ENCODE measurements around the gene GPAT2. TPM values are rescaled to one million over a fixed set of nuclear protein-coding genes. Genes with fewer than 3 reads are reported as not detected.
"Not testable (repeated sequence)": the region's sequence is repeated elsewhere in the genome, so short reads cannot be mapped to it uniquely, and the experiment has no call there.

The GPAT2 gene
- total and polyA plus RNA-seq, 2 of the 8 experiments (the other 6 are each of a cell fraction or from before 2014, with no cell fraction given) = 0.26 to 0.63 TPM

GRCh38 chr2:96059443-96059842, 24.7 kb upstream of the GPAT2 start:
- WGBS, 2 experiments (ENCODE audit: extremely low coverage in 1 of 2, insufficient coverage in 1 of 2, insufficient read length in 1 of 2, insufficient replicate concordance in 2 of 2, low coverage in 1 of 2, low lambda C conversion rate in 2 of 2, missing lambda C conversion rate in 1 of 2) = no CpG with 5 or more reads among the region's 6 CpGs
- H3K23me2 ChIP-seq (ENCODE audit: low read depth, low read length) = not testable (repeated sequence)

GRCh38 chr2:96055830-96056229, 21.1 kb upstream of the GPAT2 start:
- FAIRE-seq; H3K4me3 ChIP-seq (ENCODE audit: extremely low read depth in 1 of 4, insufficient read depth in 2 of 4, low read depth in 3 of 4, low read length in 4 of 4); POLR2A ChIA-PET (ENCODE audit: partially characterized antibody); H3K4me1 ChIP-seq (replicated peaks in 1 of 4; ENCODE audit: control insufficient read depth in 3 of 4, insufficient read depth in 4 of 4, low read length in 3 of 4); H3K79me1 ChIP-seq (ENCODE audit: low read depth, low read length); H3K27ac ChIP-seq (ENCODE audit: low read depth, low read length); H2BK15ac ChIP-seq (ENCODE audit: low read length); H3K23me2 ChIP-seq (ENCODE audit: low read depth, low read length); H2BK5ac ChIP-seq (ENCODE audit: low read depth, low read length); H3K18ac ChIP-seq (ENCODE audit: extremely low read depth, low read length); H3K79me2 ChIP-seq (ENCODE audit: control insufficient read depth in 1 of 2, insufficient read depth in 2 of 2, low read length in 2 of 2); H3K23ac ChIP-seq (ENCODE audit: insufficient read length); H3K27me3 ChIP-seq (replicated peaks in 1 of 4; ENCODE audit: control insufficient read depth in 3 of 4, extremely low read depth in 1 of 4, insufficient read depth in 3 of 4, low read length in 3 of 4); H3K4ac ChIP-seq (replicated peaks; ENCODE audit: insufficient read length, low read depth, low read length); H2BK120ac ChIP-seq (replicated peaks; ENCODE audit: low read depth, low read length); H2AFZ ChIP-seq (ENCODE audit: low read length); H4K8ac ChIP-seq (ENCODE audit: extremely low read depth, insufficient read depth, low read length); H3K56ac ChIP-seq (replicated peaks; ENCODE audit: insufficient read length, low read depth, low read length); H3K4me2 ChIP-seq (ENCODE audit: insufficient read depth in 1 of 2, low read depth in 2 of 2, low read length in 2 of 2); H3K14ac ChIP-seq (ENCODE audit: insufficient read length); CTCF ChIA-PET (ENCODE audit: partially characterized antibody); H3K9ac ChIP-seq (replicated peaks in 1 of 4; ENCODE audit: extremely low read depth in 1 of 4, low read depth in 3 of 4, low read length in 3 of 4); DNase-seq (ENCODE audit: low read depth in 1 of 2, low spot score in 2 of 2); H4K5ac ChIP-seq (ENCODE audit: insufficient read length, low read depth, low read length); H2BK20ac ChIP-seq (ENCODE audit: low read length); H2AK5ac ChIP-seq (ENCODE audit: low read depth, low read length); H4K91ac ChIP-seq (replicated peaks; ENCODE audit: insufficient read length, low read length); H3K36me3 ChIP-seq (ENCODE audit: control insufficient read depth in 2 of 4, insufficient read depth in 4 of 4, low read length in 3 of 4); H3K9me3 ChIP-seq (ENCODE audit: insufficient read depth in 2 of 2, low read depth in 1 of 2, low read length in 1 of 2); H4K20me1 ChIP-seq (replicated peaks in 1 of 2; ENCODE audit: control insufficient read depth in 1 of 2, insufficient read depth in 2 of 2, low read length in 2 of 2); H2BK12ac ChIP-seq (ENCODE audit: low read depth, low read length): not testable (repeated sequence)
- 89% methylated on average over 1 of the region's 6 CpGs; no CpG with 5 or more reads in 1 of the 2 experiments for WGBS, 2 experiments (ENCODE audit: extremely low coverage in 1 of 2, insufficient coverage in 1 of 2, insufficient read length in 1 of 2, insufficient replicate concordance in 2 of 2, low coverage in 1 of 2, low lambda C conversion rate in 2 of 2, missing lambda C conversion rate in 1 of 2)

More at GRCh38 chr2:96059443-96059842, 24.7 kb upstream of the GPAT2 start:
- H3K4me3 ChIP-seq (ENCODE audit: extremely low read depth in 1 of 4, insufficient read depth in 2 of 4, low read depth in 3 of 4, low read length in 4 of 4); H3K18ac ChIP-seq (ENCODE audit: extremely low read depth, low read length); H3K4ac ChIP-seq (replicated peaks; ENCODE audit: insufficient read length, low read depth, low read length); H2BK15ac ChIP-seq (ENCODE audit: low read length); POLR2A ChIA-PET (ENCODE audit: partially characterized antibody); H2AK5ac ChIP-seq (ENCODE audit: low read depth, low read length); H2AFZ ChIP-seq (ENCODE audit: low read length); H3K27ac ChIP-seq (ENCODE audit: low read depth, low read length); H2BK20ac ChIP-seq (ENCODE audit: low read length); H3K79me1 ChIP-seq (ENCODE audit: low read depth, low read length); H2BK120ac ChIP-seq (replicated peaks; ENCODE audit: low read depth, low read length); DNase-seq (ENCODE audit: low read depth in 1 of 2, low spot score in 2 of 2); H4K91ac ChIP-seq (replicated peaks; ENCODE audit: insufficient read length, low read length); H4K8ac ChIP-seq (ENCODE audit: extremely low read depth, insufficient read depth, low read length); FAIRE-seq; H3K23ac ChIP-seq (ENCODE audit: insufficient read length); H3K4me1 ChIP-seq (replicated peaks in 1 of 4; ENCODE audit: control insufficient read depth in 3 of 4, insufficient read depth in 4 of 4, low read length in 3 of 4); H3K79me2 ChIP-seq (ENCODE audit: control insufficient read depth in 1 of 2, insufficient read depth in 2 of 2, low read length in 2 of 2); H3K27me3 ChIP-seq (replicated peaks in 1 of 4; ENCODE audit: control insufficient read depth in 3 of 4, extremely low read depth in 1 of 4, insufficient read depth in 3 of 4, low read length in 3 of 4); H2BK12ac ChIP-seq (ENCODE audit: low read depth, low read length); H3K14ac ChIP-seq (ENCODE audit: insufficient read length); CTCF ChIA-PET (ENCODE audit: partially characterized antibody); H3K9ac ChIP-seq (replicated peaks in 1 of 4; ENCODE audit: extremely low read depth in 1 of 4, low read depth in 3 of 4, low read length in 3 of 4); H3K36me3 ChIP-seq (ENCODE audit: control insufficient read depth in 2 of 4, insufficient read depth in 4 of 4, low read length in 3 of 4); H3K4me2 ChIP-seq (ENCODE audit: insufficient read depth in 1 of 2, low read depth in 2 of 2, low read length in 2 of 2); H4K20me1 ChIP-seq (replicated peaks in 1 of 2; ENCODE audit: control insufficient read depth in 1 of 2, insufficient read depth in 2 of 2, low read length in 2 of 2); H3K9me3 ChIP-seq (ENCODE audit: insufficient read depth in 2 of 2, low read depth in 1 of 2, low read length in 1 of 2); H2BK5ac ChIP-seq (ENCODE audit: low read depth, low read length); H3K56ac ChIP-seq (replicated peaks; ENCODE audit: insufficient read length, low read depth, low read length); H4K5ac ChIP-seq (ENCODE audit: insufficient read length, low read depth, low read length): not testable (repeated sequence)
